ENCODE measurements around the gene ANKRD27.
A peak's percentile ranks its signal among the peaks of the same experiment; 100 is the strongest.
"Not testable (repeated sequence)": the region's sequence is repeated elsewhere in the genome, so short reads cannot be mapped to it uniquely, and the experiment has no call there.

ANKRD27 gene

GRCh38 chr19:32674931-32675719 is at the start of gene ANKRD27:
TSS of gene ANKRD27 (minus strand) at chr19:32675180. CDS start at chr19:32659015, 16,165 bp downstream.
- DNase-seq (ENCODE audit: low read depth in 2 of 2) = peak; percentile 95 to 97

DNA sequence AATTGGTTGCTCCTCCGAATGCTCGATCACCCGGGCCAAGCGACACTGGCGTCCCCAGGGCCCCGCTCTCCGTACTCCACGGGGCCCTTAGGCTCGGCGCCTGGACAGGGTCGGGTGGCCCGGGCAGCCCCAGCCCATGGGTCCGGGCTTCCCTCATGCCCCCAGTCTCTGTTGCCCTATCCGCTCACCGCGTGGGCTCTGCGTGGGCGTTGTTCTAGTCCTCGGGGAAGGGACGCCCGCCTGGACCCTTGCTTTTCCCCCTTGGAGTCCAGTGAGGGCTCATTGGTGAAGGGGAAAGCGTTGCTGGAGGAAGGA is 45.9 kb upstream of the ANKRD27 start:
- no peak for DNase-seq (ENCODE audit: low read depth in 2 of 2)

- no peak for DNase-seq (ENCODE audit: low read depth in 2 of 2)
Measured at GRCh38 chr19:32720216-32720935, 45.4 kb upstream of the ANKRD27 start.

DNA sequence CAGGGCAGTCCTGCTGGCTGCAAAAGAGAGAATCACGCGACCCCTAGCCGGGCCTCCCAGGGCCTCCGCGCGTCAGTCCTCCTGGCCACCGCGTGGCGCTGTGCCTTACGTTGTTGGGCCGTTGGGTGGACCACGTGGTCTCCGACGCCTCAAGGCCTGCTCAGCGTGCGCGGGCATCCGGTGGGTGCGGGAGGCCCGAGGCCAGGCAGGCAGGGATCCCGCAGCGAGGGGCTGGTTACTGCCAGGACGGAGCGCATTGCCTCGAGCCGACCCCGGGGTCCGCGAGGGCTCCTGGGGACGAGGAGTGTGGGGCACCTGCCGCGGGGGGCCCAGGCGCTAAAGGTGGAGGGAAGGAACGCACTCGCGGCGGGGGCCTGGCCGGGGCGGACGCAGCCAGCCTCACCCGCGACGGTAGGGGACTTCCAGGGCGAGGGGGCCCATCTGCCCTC is 44.7 kb upstream of the ANKRD27 start, which contains the start of gene TDRD12:
TSS of gene TDRD12 (plus strand) at position 157 of the 449 bp plus-strand sequence. CDS start 306 bp downstream, outside the sequence.
- DNase-seq (ENCODE audit: low read depth in 2 of 2) = no peak

GRCh38 chr19:32718286-32718685 is 43.3 kb upstream of the ANKRD27 start:
- DNase-seq (ENCODE audit: low read depth in 2 of 2) = no peak

DNA sequence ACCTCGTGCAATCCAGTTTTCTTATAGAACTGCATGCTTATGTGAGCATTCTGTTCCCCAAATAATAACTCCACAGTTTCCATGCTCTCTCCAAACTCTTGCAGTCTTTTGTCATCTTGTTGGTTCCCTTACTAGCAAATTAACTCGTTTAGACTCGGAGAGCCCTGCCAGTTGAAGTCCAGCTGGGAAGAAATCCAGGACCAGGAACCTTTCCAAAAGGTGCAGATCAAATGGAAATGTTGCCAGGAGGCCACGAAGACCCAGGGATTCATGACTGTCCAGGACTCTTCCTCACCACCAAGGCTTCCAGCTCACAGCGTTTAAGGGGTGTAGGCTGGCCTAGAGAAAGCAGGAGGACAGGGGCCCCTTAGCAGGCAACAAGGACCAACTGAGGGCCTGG is 42.5 kb upstream of the ANKRD27 start:
- DNase-seq (ENCODE audit: low read depth in 2 of 2) = no peak

DNA sequence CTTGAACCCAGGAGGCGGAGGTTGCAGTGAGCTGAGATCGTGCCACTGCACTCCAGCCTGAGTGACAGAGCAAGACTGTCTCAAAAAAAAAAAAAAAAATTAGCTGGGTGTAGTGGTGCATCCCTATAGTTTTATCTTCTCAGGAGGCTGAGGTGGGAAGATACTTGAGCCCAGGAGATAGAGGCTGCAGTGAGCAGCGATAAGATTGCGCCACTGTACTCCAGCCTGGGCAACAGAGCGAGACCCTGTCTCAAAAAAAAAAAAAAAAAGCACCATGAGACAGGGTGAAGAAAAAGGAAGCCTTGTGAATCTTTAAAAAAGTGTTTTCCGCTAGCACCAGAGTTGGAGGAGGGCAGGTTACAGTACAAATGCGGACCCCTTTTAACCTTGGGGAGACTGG is 41.2 kb upstream of the ANKRD27 start:
- DNase-seq (ENCODE audit: low read depth in 2 of 2) = not testable (repeated sequence)

DNA sequence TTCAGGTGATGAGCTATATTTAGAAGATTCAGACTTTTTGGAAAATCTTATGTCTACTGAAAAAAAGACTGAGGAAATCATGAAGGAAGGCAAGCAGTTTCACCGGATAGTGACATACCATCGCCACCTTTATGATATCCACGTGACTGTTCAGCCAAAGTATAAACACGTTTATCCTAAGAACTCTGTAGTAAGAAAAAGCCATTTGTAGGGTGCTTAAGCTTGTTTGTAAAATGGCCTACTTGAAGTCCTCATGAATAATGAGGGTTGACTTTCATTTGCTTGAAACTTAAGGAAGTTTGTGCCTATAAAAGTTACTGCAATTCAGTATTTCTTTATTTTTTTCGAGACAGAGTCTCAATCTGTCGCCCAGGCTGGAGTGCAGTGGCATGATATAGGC is 36.8 kb upstream of the ANKRD27 start:
- DNase-seq (ENCODE audit: low read depth in 2 of 2) = no peak

DNA sequence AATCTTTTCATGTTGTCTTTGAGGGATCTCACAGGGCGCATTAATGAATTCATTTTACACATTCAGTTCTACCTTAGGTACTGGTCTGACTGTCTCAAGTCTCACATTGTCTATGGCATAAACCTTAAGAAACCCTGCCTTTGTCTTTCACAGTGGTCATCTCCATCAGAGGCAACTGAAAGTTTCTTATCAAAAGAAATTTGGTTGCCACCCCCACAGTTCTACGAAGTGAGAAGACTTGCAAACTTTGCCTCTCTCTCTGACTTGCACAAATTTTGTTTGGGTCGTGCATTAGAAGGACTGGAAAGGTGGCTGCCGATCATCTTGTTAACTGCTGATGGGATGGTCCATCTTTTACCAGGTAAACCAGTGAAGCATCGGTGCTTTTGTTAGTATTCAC is 34.1 kb upstream of the ANKRD27 start:
- no peak for DNase-seq (ENCODE audit: low read depth in 2 of 2)

- DNase-seq (ENCODE audit: low read depth in 2 of 2) = peak; percentile 23 to 25
Measured at GRCh38 chr19:32708457-32708856, 33.5 kb upstream of the ANKRD27 start.

- DNase-seq (ENCODE audit: low read depth in 2 of 2) = not testable (repeated sequence)
Measured at GRCh38 chr19:32704006-32704405, 29.0 kb upstream of the ANKRD27 start.

DNA sequence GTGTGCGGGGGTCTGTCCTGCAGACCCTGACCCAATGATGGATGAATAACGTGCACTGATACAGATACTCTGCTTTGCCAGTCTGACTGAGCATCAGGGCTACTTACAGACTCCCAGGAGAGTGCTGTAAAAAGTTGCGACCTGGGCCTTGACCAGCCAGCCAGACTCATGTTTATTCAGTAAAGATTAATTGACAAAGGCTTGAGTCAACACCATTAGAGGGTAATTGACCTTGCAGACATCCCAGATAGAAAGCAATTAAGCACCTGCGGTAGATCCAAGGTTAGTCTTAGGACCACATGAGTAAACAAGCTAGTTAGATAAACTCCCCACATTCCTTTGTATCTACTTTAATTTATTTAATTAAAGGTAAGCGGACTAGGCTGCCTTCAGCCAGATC is 27.0 kb upstream of the ANKRD27 start:
- DNase-seq (ENCODE audit: low read depth in 2 of 2) = no peak

DNA sequence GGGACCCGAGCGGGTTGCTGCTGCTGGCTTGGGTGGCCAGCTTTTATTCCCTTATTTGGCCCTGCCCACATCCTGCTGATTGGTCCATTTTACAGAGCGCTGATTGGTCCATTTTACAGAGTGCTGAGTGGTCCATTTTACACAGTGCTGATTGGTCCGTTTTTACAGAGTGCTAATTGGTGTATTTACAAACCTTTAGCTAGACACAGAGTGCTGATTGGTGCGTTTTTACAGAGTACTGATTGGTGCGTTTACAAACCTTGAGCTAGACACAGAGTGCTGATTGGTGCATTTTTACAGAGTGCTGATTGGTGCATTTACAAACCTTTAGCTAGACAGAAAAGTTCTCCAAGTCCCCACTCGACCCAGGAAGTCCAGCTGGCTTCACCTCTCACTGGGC is 25.1 kb upstream of the ANKRD27 start:
- DNase-seq (ENCODE audit: low read depth in 2 of 2) = not testable (repeated sequence)

GRCh38 chr19:32696771-32697170 is 21.8 kb upstream of the ANKRD27 start:
- DNase-seq (ENCODE audit: low read depth in 2 of 2) = not testable (repeated sequence)

- DNase-seq (ENCODE audit: low read depth in 2 of 2) = not testable (repeated sequence)
Measured at GRCh38 chr19:32695506-32695905, 20.5 kb upstream of the ANKRD27 start.

GRCh38 chr19:32694851-32695250 is 19.9 kb upstream of the ANKRD27 start:
- DNase-seq (ENCODE audit: low read depth in 2 of 2) = not testable (repeated sequence)

- DNase-seq (ENCODE audit: low read depth in 2 of 2) = not testable (repeated sequence)
Measured at GRCh38 chr19:32694316-32694715, 19.3 kb upstream of the ANKRD27 start.

GRCh38 chr19:32693151-32694108 is 18.4 kb upstream of the ANKRD27 start:
- peak in 1 of 2 donors; percentile 39 for DNase-seq (ENCODE audit: low read depth in 2 of 2)

DNA sequence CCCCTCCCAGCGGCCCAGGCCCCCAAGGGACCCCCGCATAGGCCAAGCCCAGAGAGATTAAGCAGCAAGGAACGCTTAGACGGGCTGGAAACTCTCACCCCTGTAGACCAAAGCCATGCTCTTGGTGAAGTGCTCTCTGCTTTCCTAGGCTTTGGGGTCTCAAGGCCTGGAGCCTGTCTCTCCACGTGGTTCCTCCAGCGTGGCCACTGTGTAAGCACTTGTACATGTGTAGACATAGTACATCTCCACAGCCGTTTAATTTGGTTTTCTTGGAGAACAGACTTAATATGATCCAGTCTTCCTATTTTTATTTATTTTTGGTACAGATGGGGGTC is 17.7 kb upstream of the ANKRD27 start:
- no peak for DNase-seq (ENCODE audit: low read depth in 2 of 2)

DNA sequence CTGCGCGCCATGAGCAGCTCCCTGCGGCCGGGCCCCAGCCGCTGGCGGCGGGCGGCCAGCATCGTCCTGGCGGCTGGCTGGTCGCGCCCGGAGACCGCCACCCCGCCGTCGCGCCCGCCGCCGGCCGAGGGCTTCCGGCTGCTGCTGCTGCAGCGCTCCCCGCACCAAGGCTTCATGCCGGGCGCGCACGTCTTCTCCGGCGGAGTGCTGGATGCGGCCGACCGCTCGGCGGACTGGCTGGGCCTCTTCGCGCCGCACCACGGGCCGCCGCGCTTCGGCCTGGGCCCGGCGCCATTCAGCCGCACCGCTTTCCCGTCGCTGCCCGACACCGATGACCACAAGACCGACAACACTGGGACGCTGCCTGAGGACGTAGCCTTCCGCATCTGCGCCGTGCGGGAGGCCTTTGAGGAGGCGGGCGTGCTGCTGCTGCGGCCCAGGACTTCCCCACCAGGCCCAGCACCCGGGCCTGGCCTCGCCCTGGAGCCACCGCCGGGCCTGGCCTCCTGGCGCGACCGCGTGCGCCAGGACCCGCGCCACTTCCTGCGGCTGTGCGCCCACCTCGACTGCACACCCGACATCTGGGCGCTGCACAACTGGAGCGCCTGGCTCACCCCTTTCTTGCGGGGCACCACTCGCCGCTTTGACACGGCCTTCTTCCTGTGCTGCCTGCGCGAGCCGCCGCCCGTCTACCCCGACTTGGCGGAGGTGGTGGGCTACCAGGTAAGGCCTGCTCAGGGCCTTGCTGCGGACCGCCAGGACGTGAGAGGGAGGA is 17.2 kb upstream of the ANKRD27 start:
- peak in 1 of 2 donors; percentile 32 for DNase-seq (ENCODE audit: low read depth in 2 of 2)

GRCh38 chr19:32691291-32691951 is 16.4 kb upstream of the ANKRD27 start, which contains the start of gene NUDT19:
TSS of gene NUDT19 (plus strand) at chr19:32691821. CDS start at chr19:32691961, 140 bp downstream.
- peak; percentile 78 for DNase-seq (ENCODE audit: low read depth in 2 of 2)
